Left renal cortex interstitium (tissue), 4 donors: Measurements from ENCODE around the gene S100A12. TPM values are rescaled to one million over a fixed set of nuclear protein-coding genes. Genes with fewer than 3 reads are reported as not detected.
"Not testable (repeated sequence)": the region's sequence is repeated elsewhere in the genome, so short reads cannot be mapped to it uniquely, and the experiment has no call there.

Source experiments
- DNase-seq, 4 donors: peaks; one replicate each; pipeline ENCODE4 v3.0.0-alpha.2; 2013; ENCODE audit warnings: low read depth in 4 of 4, low spot score in 2 of 4, missing footprints in 1 of 4
- polyA plus RNA-seq, 4 donors: library from polyadenylated mRNA; unstranded; fragments of 120-200 nt; gene quantifications; one replicate each; pipeline ENCODE4 v1.2.1, GENCODE V29; 2013; ENCODE audit not compliant: insufficient read length in 4 of 4

S100A12 gene
- polyA plus RNA-seq, 4 donors: 0.35 to 3.9 (median 2.1) TPM

DNA sequence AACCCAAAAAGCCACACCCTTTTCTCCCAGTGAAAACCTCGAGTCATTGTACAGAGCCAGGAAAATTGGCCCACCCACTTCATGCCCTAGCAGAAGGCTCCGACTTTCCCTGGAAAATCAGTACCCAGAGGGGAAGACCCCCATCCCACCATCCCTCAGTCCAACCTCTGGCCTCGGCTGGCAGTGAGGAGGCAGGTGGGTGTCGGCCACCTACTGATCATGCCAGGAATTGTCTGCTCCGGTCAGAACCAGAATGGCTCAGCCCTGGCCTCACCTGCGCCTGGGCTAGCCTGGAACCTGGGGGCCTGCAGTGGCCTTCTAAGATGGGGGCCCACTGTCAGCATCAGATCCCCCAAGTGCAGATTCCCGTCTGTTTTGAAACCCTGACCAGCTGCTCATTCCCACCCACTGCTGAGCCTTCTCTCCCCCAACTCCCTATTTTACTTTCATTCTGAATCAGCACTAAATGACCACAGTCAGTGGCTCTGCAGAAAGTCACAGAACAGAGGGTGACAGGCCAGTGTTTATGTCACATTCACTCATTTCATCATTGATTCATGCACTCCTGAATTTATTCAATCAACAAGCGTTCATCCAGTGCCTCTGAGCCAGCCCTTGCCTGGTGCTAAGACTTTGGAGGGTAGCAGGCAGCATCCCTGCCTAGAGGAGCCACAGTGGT is 20.8 kb downstream of the S100A12 start:
- DNase-seq: no peak

DNA sequence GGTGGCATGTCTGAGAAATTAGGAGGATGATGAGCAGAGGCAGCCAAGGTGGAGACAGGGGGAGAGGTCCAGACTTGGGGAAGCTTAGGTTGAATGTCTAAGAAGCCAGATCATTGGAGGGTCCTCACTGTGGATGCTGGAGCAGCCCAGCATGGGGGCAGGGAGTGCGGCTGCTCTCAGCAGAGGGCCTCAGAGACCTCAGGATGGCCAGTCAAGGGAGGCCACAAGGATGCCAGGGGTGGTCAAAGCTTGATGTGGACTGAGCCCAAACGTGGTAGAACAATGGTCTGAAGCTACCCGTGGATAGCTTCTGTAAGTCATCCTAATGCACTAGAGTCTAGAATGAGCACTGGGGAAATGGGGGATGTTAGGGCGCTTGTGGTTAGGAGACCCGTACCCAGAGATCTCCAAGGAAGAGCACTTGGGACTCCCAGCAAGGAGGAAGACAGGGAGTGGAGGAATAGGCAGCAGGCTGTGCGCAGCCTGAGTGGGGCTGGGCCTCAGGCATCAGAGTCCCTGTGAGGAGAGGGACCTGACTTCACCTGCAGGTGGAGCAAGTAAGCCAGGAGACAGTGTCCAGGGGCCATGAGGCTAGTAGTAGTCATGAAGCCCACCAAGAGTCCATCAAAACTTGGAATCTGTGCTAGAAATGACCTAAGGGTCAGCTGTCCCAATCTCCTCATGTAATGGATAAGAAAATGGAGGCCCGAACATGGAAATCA is 22.0 kb downstream of the S100A12 start:
- DNase-seq: no peak

DNA sequence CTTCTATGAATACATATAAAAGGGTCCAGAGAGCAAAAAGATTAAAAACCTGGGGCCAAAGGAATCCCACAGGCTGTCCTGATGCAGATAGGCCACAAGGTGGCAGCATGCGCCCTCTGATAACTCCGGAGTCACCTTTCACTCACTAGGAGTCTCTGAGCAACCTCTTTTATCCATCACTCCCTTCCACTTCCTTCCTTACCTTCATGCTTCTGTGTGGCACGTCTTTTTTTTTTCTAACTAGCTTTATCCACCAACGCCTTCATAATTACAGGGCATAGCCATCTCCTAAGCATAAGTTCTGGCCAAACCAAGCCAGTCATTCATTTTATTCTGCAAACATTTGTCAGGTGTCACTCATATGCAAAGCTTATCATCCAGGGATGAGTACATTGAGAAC is 22.9 kb downstream of the S100A12 start:
- DNase-seq: peak in 3 of 4 donors; percentile 7 to 34 (median 28)

GRCh38 chr1:153350321-153350957 is 25.0 kb downstream of the S100A12 start:
- no peak for DNase-seq

- no peak for DNase-seq
Measured at GRCh38 chr1:153349363-153350320, 25.8 kb downstream of the S100A12 start.

DNA sequence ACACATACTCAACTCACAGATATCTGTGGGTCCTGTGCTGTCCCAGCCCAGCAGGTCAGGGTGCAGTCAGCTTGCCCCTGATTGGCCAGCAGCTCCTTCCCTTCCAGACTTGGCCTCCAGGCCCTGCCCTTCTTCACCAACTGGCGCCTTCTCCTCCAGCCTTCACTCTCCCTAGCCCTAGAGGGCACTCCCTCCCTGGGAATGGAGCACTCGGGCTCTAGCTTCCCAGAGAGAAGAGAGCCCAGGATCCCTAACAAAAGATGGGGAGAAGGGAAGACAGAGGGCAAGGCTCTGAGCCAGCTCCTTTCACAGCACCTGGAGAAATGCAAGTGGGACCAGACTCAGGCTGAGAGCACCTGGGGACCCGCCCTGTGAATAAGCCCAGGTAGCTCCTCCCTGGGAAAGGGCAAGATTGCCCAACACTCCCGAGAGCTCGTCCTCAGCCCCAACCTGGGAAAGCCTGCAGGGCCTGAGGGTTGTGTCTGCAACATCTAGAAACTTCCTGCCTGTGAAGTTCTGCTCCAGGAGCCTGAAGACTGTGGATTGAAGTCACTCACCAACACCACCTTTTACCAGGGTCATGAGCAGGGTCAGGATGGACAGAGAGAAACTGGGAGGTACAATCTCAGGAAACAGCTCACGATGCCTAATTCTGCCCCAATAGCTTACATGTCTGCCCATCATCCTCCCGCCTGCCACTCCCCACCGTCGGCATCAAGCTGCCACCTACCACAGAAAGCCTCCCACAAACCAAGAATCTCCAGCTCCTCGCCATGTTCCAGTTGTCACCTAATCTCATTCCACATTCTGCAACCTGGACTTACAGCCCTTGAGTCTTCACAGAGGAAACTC is 26.7 kb downstream of the S100A12 start, which contains the start of gene PGLYRP4:
Gene PGLYRP4, minus strand, starts transcription at position 331 of the 852 bp plus-strand sequence. CDS start 909 bp downstream, outside the sequence.
- no peak for DNase-seq

DNA sequence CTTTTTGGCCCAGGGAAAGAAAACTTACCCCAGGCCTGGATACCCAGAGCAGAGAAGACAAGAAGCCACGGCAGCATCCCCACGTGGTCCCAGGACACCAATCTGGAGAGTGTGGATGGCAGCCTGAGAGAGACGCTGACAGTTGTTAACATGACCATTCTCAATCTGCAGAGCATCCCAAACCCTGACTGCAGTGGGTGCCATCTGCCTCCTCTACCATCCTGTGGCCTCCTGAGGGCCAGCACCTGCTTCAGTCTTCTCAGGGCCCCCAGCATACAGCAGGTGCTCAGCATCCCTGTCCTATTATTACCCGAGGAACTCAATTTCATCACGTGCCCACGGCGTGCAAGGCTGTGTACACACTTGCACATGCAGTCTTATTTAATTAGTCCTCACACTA is 27.6 kb downstream of the S100A12 start:
- no peak for DNase-seq

GRCh38 chr1:153347049-153347448 is 28.4 kb downstream of the S100A12 start:
- not testable (repeated sequence) for DNase-seq

DNA sequence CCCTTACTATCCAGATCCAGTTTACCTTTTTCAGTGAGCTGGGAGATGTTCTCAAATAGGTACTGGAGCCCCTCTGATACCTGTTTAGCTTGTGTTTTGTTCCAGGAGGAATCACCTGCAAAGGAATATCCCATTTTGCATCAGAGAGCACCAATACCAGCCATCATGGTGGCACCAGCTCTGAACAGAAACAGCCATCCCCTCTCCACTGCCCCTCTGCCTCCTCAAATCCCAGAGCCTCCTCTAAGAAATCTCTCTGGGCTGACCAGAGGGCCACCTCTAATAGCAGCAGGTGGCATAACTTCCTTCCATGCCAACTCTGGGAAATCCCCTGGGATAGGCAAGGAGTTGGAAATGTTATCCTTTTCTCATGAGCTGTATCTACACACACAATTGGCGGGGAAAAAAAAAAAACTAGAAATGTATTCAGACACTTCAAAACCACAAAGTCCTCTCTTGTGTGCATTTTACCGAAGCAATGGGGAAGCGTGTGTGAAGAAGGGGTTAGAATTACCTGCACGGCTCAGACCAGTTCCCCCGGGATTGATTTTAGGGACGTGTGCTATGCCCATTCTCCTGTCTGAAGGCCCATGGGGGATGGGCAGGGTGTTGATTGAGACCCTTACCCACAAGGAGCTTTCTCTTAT is 29.2 kb downstream of the S100A12 start:
- no peak for DNase-seq

- no peak for DNase-seq
Measured at GRCh38 chr1:153345187-153346076, 30.0 kb downstream of the S100A12 start.

- no peak for DNase-seq
Measured at GRCh38 chr1:153344718-153345025, 30.7 kb downstream of the S100A12 start.

DNA sequence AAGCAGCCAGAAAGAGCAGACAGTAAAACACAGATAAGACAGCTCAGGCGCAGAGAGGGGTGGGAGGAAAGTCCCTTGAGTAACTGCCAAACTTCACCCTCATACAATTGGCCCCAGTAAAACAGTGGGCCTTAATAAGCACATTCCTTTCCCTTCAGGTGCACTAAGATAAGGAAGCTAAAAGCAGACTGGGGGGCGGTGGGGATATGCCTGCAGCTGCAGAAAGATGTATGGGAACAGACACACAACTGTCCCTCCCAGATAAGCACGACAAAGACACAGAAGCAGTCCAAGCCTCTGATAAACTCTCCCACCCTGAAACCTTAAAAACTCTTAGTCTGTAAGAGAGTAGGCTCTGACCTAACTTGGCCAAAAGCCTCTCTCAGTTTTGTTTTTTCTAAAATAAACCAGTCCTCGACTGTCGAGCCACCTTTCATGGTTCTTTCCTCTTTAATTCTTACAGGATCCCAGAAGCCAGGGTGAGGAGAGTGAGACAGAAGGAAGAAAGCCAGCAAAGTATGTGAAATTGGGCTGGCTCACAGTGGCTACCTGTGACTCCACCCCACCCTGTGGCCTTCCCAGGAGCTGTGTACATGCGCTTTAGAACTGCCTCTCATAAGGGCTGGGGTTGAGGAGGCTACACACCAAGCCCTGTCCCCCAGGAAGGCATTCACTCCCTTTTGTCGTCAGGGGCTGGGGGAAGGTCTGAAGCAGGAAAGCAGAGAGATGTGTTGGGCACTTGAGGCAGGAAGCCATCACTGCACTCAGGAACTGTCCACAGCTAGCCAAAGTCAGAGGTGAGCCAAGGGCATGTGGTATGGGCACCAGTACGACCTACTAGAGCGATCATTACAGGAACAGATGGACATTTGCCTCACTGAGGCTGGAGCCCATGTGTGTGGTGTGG is 31.4 kb downstream of the S100A12 start:
- DNase-seq: no peak

DNA sequence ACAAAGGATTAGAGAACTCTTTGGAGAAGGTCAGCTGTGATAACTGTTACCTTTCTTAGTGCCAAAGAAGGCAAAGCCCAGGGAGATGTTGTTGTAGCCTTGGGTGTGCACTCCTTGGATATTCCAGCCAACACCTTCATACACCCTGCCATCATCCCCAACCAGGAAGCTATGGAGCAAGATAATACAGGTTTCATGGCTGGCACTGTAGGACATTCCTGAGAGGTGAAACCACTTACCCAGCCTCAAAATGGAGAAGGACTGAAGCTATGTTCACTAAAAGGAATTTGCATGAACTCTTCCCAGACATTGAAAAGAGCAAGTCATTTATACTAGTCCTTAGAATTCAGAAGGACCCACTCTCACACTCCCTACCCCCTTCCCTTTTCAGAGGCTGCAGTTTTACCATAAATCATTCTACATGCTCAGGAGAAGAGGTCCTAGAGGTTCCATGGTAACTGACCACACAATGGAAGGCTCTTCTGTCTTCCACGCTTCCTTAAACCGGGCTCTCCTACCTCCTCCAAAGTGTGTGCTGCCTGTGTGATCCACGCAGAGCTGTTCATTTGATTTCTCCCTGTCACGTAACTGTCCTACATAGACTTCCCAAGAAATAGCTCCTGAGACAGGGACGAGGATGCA is 32.3 kb downstream of the S100A12 start:
- DNase-seq: no peak

DNA sequence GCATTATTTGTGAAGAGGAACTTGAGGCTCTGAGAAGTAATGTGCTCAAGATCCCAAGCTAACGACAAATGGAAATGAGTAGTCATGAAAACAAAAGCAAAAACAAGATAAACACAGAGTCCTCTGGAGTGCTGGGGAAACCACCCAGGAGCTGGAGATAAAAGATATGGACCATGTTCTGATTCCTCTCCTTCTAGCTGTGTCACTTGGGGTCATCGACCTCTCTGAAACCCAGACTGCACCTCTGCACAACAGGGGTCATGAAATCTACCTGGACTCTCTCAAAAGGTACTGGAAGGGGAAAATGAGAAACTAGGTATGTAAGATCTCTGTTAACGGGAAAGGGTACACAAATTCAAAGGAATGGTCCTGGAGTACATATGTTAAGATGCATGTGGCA is 33.2 kb downstream of the S100A12 start:
- DNase-seq: no peak

DNA sequence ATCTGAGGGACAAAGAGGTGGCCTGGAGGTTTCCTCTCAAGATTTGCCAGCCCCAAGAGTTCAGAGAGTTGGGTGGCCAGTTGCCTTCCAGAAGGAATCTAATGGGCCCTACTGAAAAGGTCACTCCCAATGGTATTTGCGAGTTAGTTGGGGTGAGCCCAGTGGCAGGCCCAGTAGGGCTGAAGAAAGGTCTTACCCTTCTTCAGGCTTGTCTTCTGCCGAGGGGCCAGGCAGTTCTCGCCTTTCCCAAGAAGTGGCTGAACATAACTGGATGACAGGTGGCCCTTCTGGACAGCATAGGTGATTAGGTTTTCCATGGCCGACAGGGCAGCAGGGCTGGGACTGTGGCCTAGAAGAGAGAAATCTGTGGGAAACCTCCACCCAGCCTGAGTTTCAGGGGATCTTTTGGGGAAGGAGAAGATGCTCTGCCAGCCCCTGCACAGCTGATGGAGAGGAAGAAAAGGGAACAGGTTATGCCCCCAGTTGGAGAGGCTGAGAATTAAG is 33.9 kb downstream of the S100A12 start:
- DNase-seq: no peak

DNA sequence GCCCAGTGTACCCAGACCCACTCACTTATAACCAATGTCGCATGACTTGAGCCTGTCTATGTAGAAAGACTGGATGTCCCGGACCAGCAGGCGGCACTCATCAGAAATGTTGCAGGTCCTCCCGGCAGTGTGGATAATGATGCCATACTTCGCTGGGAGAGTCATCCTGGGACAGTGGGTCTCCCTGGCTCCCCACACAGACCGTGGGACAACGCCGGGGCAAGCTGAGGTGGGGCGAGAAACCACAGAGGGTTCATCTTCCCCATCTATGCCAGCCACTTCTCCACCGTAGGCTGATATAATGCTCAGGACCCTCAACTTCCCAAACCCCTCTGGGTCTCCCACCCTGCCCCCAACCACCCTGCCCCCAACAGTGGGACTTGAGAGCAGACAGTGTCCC is 35.1 kb downstream of the S100A12 start:
- DNase-seq: no peak

- DNase-seq: no peak
Measured at GRCh38 chr1:153339802-153340201, 35.6 kb downstream of the S100A12 start.
